HEK293 (cell line): Measurements from ENCODE around the gene MRPL20.
"Not testable (repeated sequence)": the region's sequence is repeated elsewhere in the genome, so short reads cannot be mapped to it uniquely, and the experiment has no call there.

Source experiments
- CTCF ChIA-PET: fragments of 350-600 bp; formaldehyde crosslinking; extraction: SDS; loops from one replicate; lab custom pipeline; 2021; ENCODE audit warnings: antibody characterized with exemption; lab: Yijun Ruan, JAX
- POLR2A ChIA-PET: fragments of 300-600 bp; formaldehyde crosslinking; extraction: SDS; loops from one replicate; lab custom pipeline; 2020; ENCODE audit warnings: antibody characterized with exemption, inconsistent platforms; lab: Yijun Ruan, JAX
- H3K27ac ChIP-seq: fragments of 200-500 bp; sonication (Bioruptor generic); 2 replicates; pipeline ENCODE4 v1.5.1; 2014; ENCODE audit warnings: low read depth, low read length, control low read depth, inconsistent platforms; ENCODE audit errors: extremely low read depth
- H3K36me3 ChIP-seq, 2 experiments: fragments of 200-500 bp in 1 of 2; sonication (Bioruptor generic) in 1 of 2; 1 replicate in 1 of 2; 2 replicates in 1 of 2; pipeline ENCODE4 v1.5.1; 2014 to 2017; ENCODE audit warnings: inconsistent platforms in 2 of 2, low read length in 2 of 2; ENCODE audit not compliant: control insufficient read depth in 2 of 2, insufficient read depth in 1 of 2
- H3K4me1 ChIP-seq: fragments of 200-500 bp; sonication (Bioruptor generic); 2 replicates; pipeline ENCODE4 v1.5.1; 2014; ENCODE audit warnings: mild to moderate bottlenecking, low read length, inconsistent platforms; ENCODE audit not compliant: control insufficient read depth, insufficient read depth
- H3K4me3 ChIP-seq: 2 replicates; pipeline ENCODE4 v1.5.1; 2011; ENCODE audit warnings: low read depth, mild to moderate bottlenecking, control low read depth, low read length, moderate library complexity
- H3K9me3 ChIP-seq: fragments of 200-500 bp; sonication (Bioruptor generic); 2 replicates; pipeline ENCODE4 v1.5.1; 2014; ENCODE audit warnings: low read depth, low read length, inconsistent platforms; ENCODE audit not compliant: control insufficient read depth, insufficient read depth
- GFI1B ChIP-seq: fragments of 450-650 bp; formaldehyde crosslinking; IDR thresholded peaks from 2 replicates; pipeline ENCODE4 v1.5.1; 2016; ENCODE audit warnings: missing biosample characterization, missing genetic modification characterization
- GLIS1 ChIP-seq: fragments of 450-650 bp; formaldehyde crosslinking; IDR thresholded peaks from 2 replicates; pipeline ENCODE4 v1.5.1; 2016; ENCODE audit warnings: missing biosample characterization, missing genetic modification characterization
- MZF1 ChIP-seq: fragments of 450-650 bp; formaldehyde crosslinking; IDR thresholded peaks from 2 replicates; pipeline ENCODE4 v1.5.1; 2017; ENCODE audit warnings: missing biosample characterization, missing genetic modification characterization, borderline replicate concordance
- OVOL3 ChIP-seq: fragments of 450-650 bp; formaldehyde crosslinking; IDR thresholded peaks from 2 replicates; pipeline ENCODE4 v1.5.1; 2016; ENCODE audit warnings: missing biosample characterization, missing genetic modification characterization
- ZBTB8A ChIP-seq: fragments of 450-650 bp; formaldehyde crosslinking; IDR thresholded peaks from 2 replicates; pipeline ENCODE4 v1.5.1; 2016; ENCODE audit warnings: missing biosample characterization, missing genetic modification characterization
- ZNF114 ChIP-seq: fragments of 450-650 bp; formaldehyde crosslinking; IDR thresholded peaks from 2 replicates; pipeline ENCODE4 v1.5.0; 2017; ENCODE audit warnings: missing biosample characterization, missing genetic modification characterization
- ZNF132 ChIP-seq: fragments of 450-650 bp; formaldehyde crosslinking; IDR thresholded peaks from 2 replicates; pipeline ENCODE4 v1.5.1; 2017; ENCODE audit warnings: missing biosample characterization, missing genetic modification characterization, borderline replicate concordance
- ZNF155 ChIP-seq: fragments of 450-650 bp; formaldehyde crosslinking; IDR thresholded peaks from 2 replicates; pipeline ENCODE4 v1.5.1; 2016; ENCODE audit warnings: missing biosample characterization, missing genetic modification characterization
- ZNF157 ChIP-seq: fragments of 450-650 bp; formaldehyde crosslinking; IDR thresholded peaks from 2 replicates; pipeline ENCODE4 v1.5.1; 2016; ENCODE audit warnings: missing biosample characterization, missing genetic modification characterization
- ZNF174 ChIP-seq: fragments of 450-650 bp; formaldehyde crosslinking; IDR thresholded peaks from 2 replicates; pipeline ENCODE4 v1.5.0; 2017; ENCODE audit warnings: missing biosample characterization, mild to moderate bottlenecking, missing genetic modification characterization
- ZNF19 ChIP-seq: fragments of 450-650 bp; formaldehyde crosslinking; IDR thresholded peaks from 2 replicates; pipeline ENCODE4; 2016; ENCODE audit warnings: missing biosample characterization, missing genetic modification characterization, low read depth
- ZNF561 ChIP-seq: fragments of 450-650 bp; IDR thresholded peaks from 2 replicates; pipeline ENCODE4 v1.5.1; 2018; ENCODE audit warnings: missing biosample characterization, missing genetic modification characterization, borderline replicate concordance
- ZNF670 ChIP-seq: fragments of 450-650 bp; formaldehyde crosslinking; IDR thresholded peaks from 2 replicates; pipeline ENCODE4 v1.5.1; 2016; ENCODE audit warnings: missing biosample characterization, missing genetic modification characterization, low read depth
- ZNF707 ChIP-seq: fragments of 450-650 bp; formaldehyde crosslinking; IDR thresholded peaks from 2 replicates; pipeline ENCODE4 v1.5.1; 2016; ENCODE audit warnings: missing biosample characterization, missing genetic modification characterization
- ZNF747 ChIP-seq: fragments of 450-650 bp; formaldehyde crosslinking; IDR thresholded peaks from 2 replicates; pipeline ENCODE4 v1.5.1; 2016; ENCODE audit warnings: missing biosample characterization, missing genetic modification characterization
- TF ChIP-seq, protein P1 (sequence below): fragments of 450-650 bp; formaldehyde crosslinking; IDR thresholded peaks from 2 replicates; pipeline ENCODE4 v1.5.1; 2016; ENCODE audit warnings: missing biosample characterization, missing genetic modification characterization
- TF ChIP-seq, protein P2 (sequence below): fragments of 450-650 bp; formaldehyde crosslinking; IDR thresholded peaks from 2 replicates; pipeline ENCODE4 v1.5.1; 2016; ENCODE audit warnings: missing biosample characterization, missing genetic modification characterization
- TF ChIP-seq, protein P3 (sequence below): fragments of 450-650 bp; formaldehyde crosslinking; IDR thresholded peaks from 2 replicates; pipeline ENCODE4 v1.5.1; 2016; ENCODE audit warnings: missing biosample characterization, missing genetic modification characterization

MRPL20 gene

DNA sequence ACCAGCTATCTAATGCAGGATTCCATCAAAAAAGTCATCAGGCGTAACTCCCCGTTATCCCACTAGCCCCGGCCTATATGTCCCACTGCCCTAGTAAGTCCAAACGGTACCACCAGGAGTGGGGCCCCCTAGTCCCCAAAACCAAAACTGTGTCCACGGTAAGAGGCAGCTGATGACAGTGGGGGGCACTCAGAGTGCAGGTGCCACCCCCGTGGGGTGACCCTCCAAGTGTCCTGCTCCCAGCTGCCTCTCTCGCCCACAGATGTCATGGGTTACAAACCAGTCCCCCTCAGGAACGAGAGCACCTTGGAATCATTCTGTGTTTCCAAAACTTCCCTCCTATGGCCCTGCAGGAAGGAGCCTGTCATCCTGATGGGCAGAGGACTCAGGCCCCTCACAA is 21.2 kb downstream of the MRPL20 start:
- POLR2A ChIA-PET, result interaction anchor here (4.6 kb wide), 1 partner anchor 14 kb away, joined by 15 read pairs; the partner anchor contains the start of gene CCNL2

DNA sequence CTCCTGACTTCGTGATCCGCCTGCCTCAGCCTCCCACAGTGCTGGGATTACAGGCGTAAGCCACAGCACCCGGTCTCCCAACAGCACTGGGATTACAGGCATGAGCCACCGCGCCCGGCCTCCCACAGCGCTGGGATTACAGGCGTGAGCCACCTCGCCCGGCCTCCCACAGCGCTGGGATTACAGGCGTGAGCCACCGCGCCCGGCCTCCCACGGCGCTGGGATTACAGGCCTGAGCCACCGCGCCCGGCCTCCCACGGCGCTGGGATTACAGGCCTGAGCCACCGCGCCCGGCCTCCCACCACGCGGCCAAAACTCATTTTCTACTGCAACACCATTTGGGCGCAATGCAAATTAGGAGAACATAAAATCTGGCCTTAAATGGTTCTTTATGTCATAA is 21.8 kb downstream of the MRPL20 start:
- POLR2A ChIA-PET, result interaction anchor here (1.9 kb wide), 1 partner anchor 10 kb away, joined by 12 read pairs; no protein-coding TSS in a partner anchor
- H3K27ac ChIP-seq, H3K9me3 ChIP-seq, H3K4me1 ChIP-seq, H3K4me3 ChIP-seq: not testable (repeated sequence)
- peaks cover 32 to 82% of the 10 kb centered on the region in 2 experiments for H3K36me3 ChIP-seq
- CTCF ChIA-PET, result interaction anchor here (0.6 to 1.3 kb wide), 4 partner anchors 10 to 57 kb away, joined by 3 to 4 read pairs (median 3); partner anchors contain the start of gene CCNL2

More for the DNA sequence above, 21.2 kb downstream of the MRPL20 start:
- Histone ChIP-seq H3K27ac (no peak overlapping the region), H3K4me1 (no peaks in the 10 kb centered on the region), H3K4me3 (no peak overlapping the region), H3K36me3 (peaks cover 35 to 82% of the 10 kb centered on the region in 2 experiments), H3K9me3 (no peaks in the 10 kb centered on the region)
- CTCF ChIA-PET, result interaction anchor here (0.6 to 1.5 kb wide), 6 partner anchors 9 to 56 kb away, joined by 3 to 5 read pairs (median 3); partner anchors contain the start of gene CCNL2
- TF ChIP-seq, protein P1, sequence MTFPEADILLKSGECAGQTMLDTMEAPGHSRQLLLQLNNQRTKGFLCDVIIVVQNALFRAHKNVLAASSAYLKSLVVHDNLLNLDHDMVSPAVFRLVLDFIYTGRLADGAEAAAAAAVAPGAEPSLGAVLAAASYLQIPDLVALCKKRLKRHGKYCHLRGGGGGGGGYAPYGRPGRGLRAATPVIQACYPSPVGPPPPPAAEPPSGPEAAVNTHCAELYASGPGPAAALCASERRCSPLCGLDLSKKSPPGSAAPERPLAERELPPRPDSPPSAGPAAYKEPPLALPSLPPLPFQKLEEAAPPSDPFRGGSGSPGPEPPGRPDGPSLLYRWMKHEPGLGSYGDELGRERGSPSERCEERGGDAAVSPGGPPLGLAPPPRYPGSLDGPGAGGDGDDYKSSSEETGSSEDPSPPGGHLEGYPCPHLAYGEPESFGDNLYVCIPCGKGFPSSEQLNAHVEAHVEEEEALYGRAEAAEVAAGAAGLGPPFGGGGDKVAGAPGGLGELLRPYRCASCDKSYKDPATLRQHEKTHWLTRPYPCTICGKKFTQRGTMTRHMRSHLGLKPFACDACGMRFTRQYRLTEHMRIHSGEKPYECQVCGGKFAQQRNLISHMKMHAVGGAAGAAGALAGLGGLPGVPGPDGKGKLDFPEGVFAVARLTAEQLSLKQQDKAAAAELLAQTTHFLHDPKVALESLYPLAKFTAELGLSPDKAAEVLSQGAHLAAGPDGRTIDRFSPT, result no peak
- TF ChIP-seq ZNF670 (tag by site-specific recombination) (no peak), ZNF707 (tag by site-specific recombination) (no peak), ZNF19 (tag by site-specific recombination) (no peak), ZNF132 (tag by site-specific recombination) (no peak), ZNF747 (tag by site-specific recombination) (no peak), ZNF174 (tag by site-specific recombination) (no peak), ZNF561 (no peak), ZNF114 (tag by site-specific recombination) (no peak), ZBTB8A (tag by site-specific recombination) (no peak), MZF1 (tag by site-specific recombination) (no peak), GFI1B (no peak), GLIS1 (no peak)
- TF ChIP-seq, protein P2, sequence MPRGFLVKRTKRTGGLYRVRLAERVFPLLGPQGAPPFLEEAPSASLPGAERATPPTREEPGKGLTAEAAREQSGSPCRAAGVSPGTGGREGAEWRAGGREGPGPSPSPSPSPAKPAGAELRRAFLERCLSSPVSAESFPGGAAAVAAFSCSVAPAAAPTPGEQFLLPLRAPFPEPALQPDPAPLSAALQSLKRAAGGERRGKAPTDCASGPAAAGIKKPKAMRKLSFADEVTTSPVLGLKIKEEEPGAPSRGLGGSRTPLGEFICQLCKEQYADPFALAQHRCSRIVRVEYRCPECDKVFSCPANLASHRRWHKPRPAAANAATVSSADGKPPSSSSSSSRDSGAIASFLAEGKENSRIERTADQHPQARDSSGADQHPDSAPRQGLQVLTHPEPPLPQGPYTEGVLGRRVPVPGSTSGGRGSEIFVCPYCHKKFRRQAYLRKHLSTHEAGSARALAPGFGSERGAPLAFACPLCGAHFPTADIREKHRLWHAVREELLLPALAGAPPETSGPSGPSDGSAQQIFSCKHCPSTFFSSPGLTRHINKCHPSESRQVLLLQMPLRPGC (tag by site-specific recombination), result no peak

DNA sequence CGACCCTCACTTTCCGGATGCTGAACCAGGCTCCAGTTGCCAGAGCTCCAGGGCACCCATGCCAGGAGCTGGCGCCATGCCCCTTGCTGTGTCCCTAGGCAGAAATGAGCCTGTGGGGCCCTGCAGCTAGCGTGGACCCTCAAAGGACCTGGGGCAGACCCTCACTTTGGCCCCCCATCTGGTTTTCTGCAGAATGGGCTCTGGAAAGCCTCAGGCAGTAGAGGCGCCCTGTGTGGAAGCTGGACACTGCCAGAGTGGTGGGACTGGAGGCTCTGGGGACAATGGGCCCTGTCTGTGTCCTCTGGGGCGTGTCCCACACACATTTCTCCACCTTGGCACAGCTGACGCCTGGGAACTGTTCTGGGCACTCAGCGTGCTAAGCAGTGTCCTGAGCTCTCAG is 25.8 kb downstream of the MRPL20 start:
- H3K4me3 ChIP-seq, result no peak overlapping the region
- ChIA-PET POLR2A (interaction anchor here (1.1 kb wide), 1 partner anchor 18 kb away, joined by 4 read pairs; the partner anchor contains the start of gene CCNL2), CTCF (interaction anchor here (0.6 kb wide), 2 partner anchors 18 to 26 kb away, joined by 3 to 4 read pairs; partner anchors contain the start of gene CCNL2)
- H3K27ac ChIP-seq, result no peak overlapping the region
- no peaks in the 10 kb centered on the region for H3K9me3 ChIP-seq
- H3K36me3 ChIP-seq, result peaks cover 6 to 51% of the 10 kb centered on the region in 2 experiments; a peak in 2 of 3 replicates
- no peaks in the 10 kb centered on the region for H3K4me1 ChIP-seq
- TF ChIP-seq OVOL3 (tag by site-specific recombination) (no peak), ZNF157 (no peak), ZNF155 (tag by site-specific recombination) (no peak)
- TF ChIP-seq, protein P3, sequence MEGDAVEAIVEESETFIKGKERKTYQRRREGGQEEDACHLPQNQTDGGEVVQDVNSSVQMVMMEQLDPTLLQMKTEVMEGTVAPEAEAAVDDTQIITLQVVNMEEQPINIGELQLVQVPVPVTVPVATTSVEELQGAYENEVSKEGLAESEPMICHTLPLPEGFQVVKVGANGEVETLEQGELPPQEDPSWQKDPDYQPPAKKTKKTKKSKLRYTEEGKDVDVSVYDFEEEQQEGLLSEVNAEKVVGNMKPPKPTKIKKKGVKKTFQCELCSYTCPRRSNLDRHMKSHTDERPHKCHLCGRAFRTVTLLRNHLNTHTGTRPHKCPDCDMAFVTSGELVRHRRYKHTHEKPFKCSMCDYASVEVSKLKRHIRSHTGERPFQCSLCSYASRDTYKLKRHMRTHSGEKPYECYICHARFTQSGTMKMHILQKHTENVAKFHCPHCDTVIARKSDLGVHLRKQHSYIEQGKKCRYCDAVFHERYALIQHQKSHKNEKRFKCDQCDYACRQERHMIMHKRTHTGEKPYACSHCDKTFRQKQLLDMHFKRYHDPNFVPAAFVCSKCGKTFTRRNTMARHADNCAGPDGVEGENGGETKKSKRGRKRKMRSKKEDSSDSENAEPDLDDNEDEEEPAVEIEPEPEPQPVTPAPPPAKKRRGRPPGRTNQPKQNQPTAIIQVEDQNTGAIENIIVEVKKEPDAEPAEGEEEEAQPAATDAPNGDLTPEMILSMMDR (tag by site-specific recombination), result no peak
- TF ChIP-seq, protein P1, result no peak
- TF ChIP-seq, all 188 proteins: peak for 0
